ENCODE measurements around the gene OR52M1. TPM values are rescaled to one million over a fixed set of nuclear protein-coding genes. Genes with fewer than 3 reads are reported as not detected.
A peak's percentile ranks its signal among the peaks of the same experiment; 100 is the strongest.

The OR52M1 gene
- total and polyA plus RNA-seq, 2 experiments from 2014 or later = not detected

GRCh38 chr11:4541071-4541470 is 3.9 kb upstream of the OR52M1 start:
- Histone ChIP-seq H3K9me2 (ENCODE audit: insufficient read depth) (no peaks in the 10 kb centered on the region), H3K4me1 (ENCODE audit: insufficient read depth) (no peaks in the 10 kb centered on the region), H4K20me1 (ENCODE audit: insufficient read depth) (no peaks in the 10 kb centered on the region), H3F3A (ENCODE audit: insufficient read depth) (no peaks in the 10 kb centered on the region), H3K27ac (no peak overlapping the region), H3K36me3 (ENCODE audit: low read depth) (no peaks in the 10 kb centered on the region), H3K4me3 (no peak overlapping the region), H3K9me3 (ENCODE audit: low read depth) (no peaks in the 10 kb centered on the region), H3K4me2 (ENCODE audit: unreplicated experiment) (no peak overlapping the region), H2AFZ (no peak overlapping the region), H3K9ac (no peak overlapping the region), H3K27me3 (replicated peaks; ENCODE audit: insufficient read depth) (no peaks in the 10 kb centered on the region; the same call in 1 of the 2 replicates), H3K79me2 (ENCODE audit: insufficient read depth) (no peaks in the 10 kb centered on the region)
- WGBS, 2 experiments (ENCODE audit: low coverage in 1 of 2, low lambda C conversion rate in 2 of 2, missing lambda C conversion rate in 2 of 2) = 0% methylated on average over 1 of the region's 1 CpG
- TF ChIP-seq EZH2phosphoT487 (IDR thresholded peaks at IDR 0.05; ENCODE audit: insufficient read depth, low read depth) = no peak
- no peak for TF ChIP-seq EZH2 (IDR thresholded peaks at IDR 0.05; ENCODE audit: insufficient read depth, poor library complexity, severe bottlenecking)
- in situ Hi-C loops (cut with MboI) = no loop called here
- DNase-seq = no peak

- no peaks in the 10 kb centered on the region for H3K9me2 ChIP-seq (ENCODE audit: insufficient read depth)
- no peaks in the 10 kb centered on the region for H3K4me1 ChIP-seq (ENCODE audit: insufficient read depth)
- H3K27me3 ChIP-seq (replicated peaks; ENCODE audit: insufficient read depth) = no peaks in the 10 kb centered on the region; the same call in 1 of the 2 replicates
- no peak for DNase-seq
- H3K4me3 ChIP-seq = no peak overlapping the region
- in situ Hi-C loops (cut with MboI) = no loop called here
- TF ChIP-seq EZH2phosphoT487 (IDR thresholded peaks at IDR 0.05; ENCODE audit: insufficient read depth, low read depth) (no peak), EZH2 (IDR thresholded peaks at IDR 0.05; ENCODE audit: insufficient read depth, poor library complexity, severe bottlenecking) (no peak)
- H3K36me3 ChIP-seq (ENCODE audit: low read depth) = no peaks in the 10 kb centered on the region
- no peak overlapping the region for H3K4me2 ChIP-seq (ENCODE audit: unreplicated experiment)
- H3K27ac ChIP-seq = no peak overlapping the region
- H2AFZ ChIP-seq = no peak overlapping the region
- no peaks in the 10 kb centered on the region for H3F3A ChIP-seq (ENCODE audit: insufficient read depth)
- H3K9ac ChIP-seq = no peak overlapping the region
- no peaks in the 10 kb centered on the region for H3K9me3 ChIP-seq (ENCODE audit: low read depth)
- H3K79me2 ChIP-seq (ENCODE audit: insufficient read depth) = no peaks in the 10 kb centered on the region
- H4K20me1 ChIP-seq (ENCODE audit: insufficient read depth) = no peaks in the 10 kb centered on the region
Observed at GRCh38 chr11:4543561-4543960, 1.4 kb upstream of the OR52M1 start.

GRCh38 chr11:4546878-4547277 is 1.9 kb downstream of the OR52M1 start:
- Histone ChIP-seq H3K9me3 (ENCODE audit: low read depth) (no peaks in the 10 kb centered on the region), H3K79me2 (ENCODE audit: insufficient read depth) (no peaks in the 10 kb centered on the region), H3F3A (ENCODE audit: insufficient read depth) (no peaks in the 10 kb centered on the region), H3K27ac (no peak overlapping the region), H3K9me2 (ENCODE audit: insufficient read depth) (no peaks in the 10 kb centered on the region), H2AFZ (no peak overlapping the region), H3K4me1 (ENCODE audit: insufficient read depth) (no peaks in the 10 kb centered on the region), H4K20me1 (ENCODE audit: insufficient read depth) (no peaks in the 10 kb centered on the region), H3K4me3 (no peak overlapping the region), H3K4me2 (ENCODE audit: unreplicated experiment) (no peak overlapping the region), H3K9ac (no peak overlapping the region), H3K27me3 (replicated peaks; ENCODE audit: insufficient read depth) (no peaks in the 10 kb centered on the region), H3K36me3 (ENCODE audit: low read depth) (no peaks in the 10 kb centered on the region)
- TF ChIP-seq EZH2phosphoT487 (IDR thresholded peaks at IDR 0.05; ENCODE audit: insufficient read depth, low read depth) (no peak), EZH2 (IDR thresholded peaks at IDR 0.05; ENCODE audit: insufficient read depth, poor library complexity, severe bottlenecking) (no peak)
- WGBS, 2 experiments (ENCODE audit: low coverage in 1 of 2, low lambda C conversion rate in 2 of 2, missing lambda C conversion rate in 2 of 2) = 32 to 39% methylated on average over 1 of the region's 1 CpG
- in situ Hi-C loops (cut with MboI) = no loop called here
- DNase-seq = no peak

GRCh38 chr11:4547416-4547815 is 2.4 kb downstream of the OR52M1 start:
- H3K9ac ChIP-seq = no peak overlapping the region
- in situ Hi-C loops (cut with MboI) = no loop called here
- H3K36me3 ChIP-seq (ENCODE audit: low read depth) = no peaks in the 10 kb centered on the region
- H3K79me2 ChIP-seq (ENCODE audit: insufficient read depth) = no peaks in the 10 kb centered on the region
- no peaks in the 10 kb centered on the region for H3F3A ChIP-seq (ENCODE audit: insufficient read depth)
- no peaks in the 10 kb centered on the region for H4K20me1 ChIP-seq (ENCODE audit: insufficient read depth)
- H3K4me2 ChIP-seq (ENCODE audit: unreplicated experiment) = no peak overlapping the region
- H3K9me2 ChIP-seq (ENCODE audit: insufficient read depth) = no peaks in the 10 kb centered on the region
- WGBS, 2 experiments (ENCODE audit: low coverage in 1 of 2, low lambda C conversion rate in 2 of 2, missing lambda C conversion rate in 2 of 2) = 27 to 33% methylated on average over 4 of the region's 4 CpGs
- H3K4me1 ChIP-seq (ENCODE audit: insufficient read depth) = no peaks in the 10 kb centered on the region
- no peak overlapping the region for H3K27ac ChIP-seq
- no peaks in the 10 kb centered on the region for H3K9me3 ChIP-seq (ENCODE audit: low read depth)
- H3K4me3 ChIP-seq = no peak overlapping the region
- no peak for TF ChIP-seq EZH2 (IDR thresholded peaks at IDR 0.05; ENCODE audit: insufficient read depth, poor library complexity, severe bottlenecking)
- TF ChIP-seq EZH2phosphoT487 (IDR thresholded peaks at IDR 0.05; ENCODE audit: insufficient read depth, low read depth) = no peak
- no peak for DNase-seq
- H3K27me3 ChIP-seq (replicated peaks; ENCODE audit: insufficient read depth) = no peaks in the 10 kb centered on the region
- no peak overlapping the region for H2AFZ ChIP-seq

GRCh38 chr11:4551346-4551979 is 6.5 kb downstream of the OR52M1 start:
- peak; percentile 43 for DNase-seq

More at GRCh38 chr11:4551346-4551979, 6.5 kb downstream of the OR52M1 start:
- in situ Hi-C loops (cut with MboI) = no loop called here
- TF ChIP-seq EZH2phosphoT487 (IDR thresholded peaks at IDR 0.05; ENCODE audit: insufficient read depth, low read depth) (no peak), EZH2 (IDR thresholded peaks at IDR 0.05; ENCODE audit: insufficient read depth, poor library complexity, severe bottlenecking) (no peak)
- H3K36me3 ChIP-seq (ENCODE audit: low read depth) = no peaks in the 10 kb centered on the region
- no peak overlapping the region for H2AFZ ChIP-seq
- H3K9me2 ChIP-seq (ENCODE audit: insufficient read depth) = no peaks in the 10 kb centered on the region
- no peak overlapping the region for H3K27ac ChIP-seq
- H3F3A ChIP-seq (ENCODE audit: insufficient read depth) = no peaks in the 10 kb centered on the region
- no peaks in the 10 kb centered on the region for H4K20me1 ChIP-seq (ENCODE audit: insufficient read depth)
- no peaks in the 10 kb centered on the region for H3K4me1 ChIP-seq (ENCODE audit: insufficient read depth)
- H3K4me2 ChIP-seq (ENCODE audit: unreplicated experiment) = no peak overlapping the region
- WGBS, 2 experiments (ENCODE audit: low coverage in 1 of 2, low lambda C conversion rate in 2 of 2, missing lambda C conversion rate in 2 of 2) = 33 to 49% methylated on average over 8 of the region's 8 CpGs
- H3K4me3 ChIP-seq = no peak overlapping the region
- H3K9me3 ChIP-seq (ENCODE audit: low read depth) = no peaks in the 10 kb centered on the region
- no peaks in the 10 kb centered on the region for H3K27me3 ChIP-seq (replicated peaks; ENCODE audit: insufficient read depth)
- no peak overlapping the region for H3K9ac ChIP-seq
- H3K79me2 ChIP-seq (ENCODE audit: insufficient read depth) = no peaks in the 10 kb centered on the region
